Stimulated activated CD8-positive, alpha-beta memory T cell treated with anti-CD3 and anti-CD28 coated beads, Interleukin-12 subunit alpha, Interleukin-12 subunit beta, amount 100 ng/mL, for 24 hours (primary cell): ENCODE measurements around the gene ENAH.

Experiments used
- DNase-seq: peaks from one replicate; pipeline ENCODE4 v3.0.0-alpha.2; 2020; ENCODE audit errors: extremely low read depth

ENAH gene

DNA sequence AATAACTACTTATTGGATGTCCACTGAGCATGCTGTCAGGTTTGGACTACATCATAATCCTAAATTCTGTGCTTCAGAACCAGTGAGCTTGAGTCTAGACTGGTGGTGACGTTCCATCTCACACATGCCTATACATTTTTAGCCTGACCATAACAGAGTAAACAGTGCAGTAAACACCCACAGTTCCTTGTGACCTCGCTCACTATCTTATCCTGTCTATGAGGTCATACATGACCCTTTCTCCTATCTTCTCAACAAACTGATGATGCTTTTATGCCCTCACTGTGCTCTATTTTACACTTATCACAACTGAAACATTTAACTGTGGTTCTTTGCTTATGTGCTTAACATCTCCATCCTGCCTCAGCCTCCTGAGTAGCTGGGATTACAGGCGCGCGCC is 91.2 kb downstream of the ENAH start:
- no peak for DNase-seq

DNA sequence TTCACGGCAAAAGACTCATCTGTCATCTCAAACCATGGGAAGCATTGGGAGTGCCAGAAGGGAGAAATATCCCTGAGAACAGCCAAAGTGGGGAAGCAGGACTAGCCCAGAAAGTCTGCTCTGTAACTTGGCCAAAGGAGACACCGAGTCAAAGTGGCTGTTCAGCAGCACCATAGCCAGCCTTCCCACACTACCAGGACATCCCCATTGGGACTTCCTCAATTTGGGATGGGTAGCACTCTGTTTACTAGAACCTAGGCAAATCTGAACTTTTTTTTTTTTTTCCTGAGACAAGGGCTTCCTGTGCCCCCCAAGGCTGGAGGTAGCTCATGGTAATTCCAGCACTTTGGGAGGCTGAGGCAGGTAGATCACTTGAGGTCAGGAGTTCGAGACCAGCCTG is 93.0 kb downstream of the ENAH start:
- DNase-seq = no peak

DNA sequence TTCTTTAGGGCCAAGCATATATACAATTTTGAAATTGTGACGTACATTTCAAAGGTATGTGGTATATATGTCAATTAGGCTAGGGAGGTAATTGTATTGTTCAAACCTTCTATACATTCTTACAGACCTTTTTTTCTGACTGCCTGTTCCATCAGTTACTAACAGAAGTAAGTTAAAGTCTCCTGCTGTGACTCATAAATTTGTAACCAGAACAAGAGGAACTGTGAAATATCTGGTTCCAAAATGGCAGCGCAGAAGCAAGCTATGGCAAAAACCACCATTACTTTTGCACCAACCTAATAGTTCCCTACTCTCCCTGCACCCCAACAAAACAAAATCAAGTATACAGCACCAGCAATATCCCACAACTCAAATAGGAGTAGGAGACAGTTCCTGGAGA is 93.6 kb downstream of the ENAH start:
- no peak for DNase-seq

DNA sequence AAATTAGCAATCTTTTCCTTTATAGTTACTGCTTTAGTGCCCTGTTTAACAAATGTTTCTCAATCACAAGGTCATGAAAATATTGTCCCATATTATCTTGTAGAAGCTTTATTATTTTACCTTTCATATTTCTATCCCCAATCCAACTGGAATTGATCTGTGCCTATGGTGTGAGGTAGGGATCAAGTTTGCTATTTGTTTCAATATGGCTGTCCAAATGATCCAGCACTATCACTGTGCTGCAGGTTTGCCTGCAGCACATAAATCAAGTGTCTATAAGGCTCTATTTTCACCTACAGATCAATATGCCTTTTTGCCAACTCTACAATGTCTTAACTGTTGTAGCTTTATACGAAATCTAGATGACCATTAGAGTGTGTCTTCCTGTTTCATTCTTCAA is 96.2 kb downstream of the ENAH start:
- DNase-seq = no peak

DNA sequence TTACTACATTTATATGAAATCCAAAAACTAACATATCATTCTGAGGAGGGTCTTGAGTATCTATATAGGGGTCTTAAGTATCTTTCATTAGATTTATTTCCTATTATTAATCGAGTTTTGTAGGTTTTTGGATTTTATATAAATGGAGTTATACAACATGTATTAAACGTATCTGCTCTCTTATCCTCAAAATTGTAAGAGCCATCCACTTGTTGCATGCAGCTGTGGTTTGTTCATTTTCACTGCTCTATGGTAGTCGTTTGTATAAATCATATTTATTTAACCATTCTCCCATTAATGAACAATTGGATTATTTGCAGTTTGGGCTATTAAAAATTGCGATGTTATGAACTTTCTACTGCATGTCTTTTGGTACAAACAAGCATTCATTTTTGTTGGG is 97.1 kb downstream of the ENAH start:
- DNase-seq = no peak

DNA sequence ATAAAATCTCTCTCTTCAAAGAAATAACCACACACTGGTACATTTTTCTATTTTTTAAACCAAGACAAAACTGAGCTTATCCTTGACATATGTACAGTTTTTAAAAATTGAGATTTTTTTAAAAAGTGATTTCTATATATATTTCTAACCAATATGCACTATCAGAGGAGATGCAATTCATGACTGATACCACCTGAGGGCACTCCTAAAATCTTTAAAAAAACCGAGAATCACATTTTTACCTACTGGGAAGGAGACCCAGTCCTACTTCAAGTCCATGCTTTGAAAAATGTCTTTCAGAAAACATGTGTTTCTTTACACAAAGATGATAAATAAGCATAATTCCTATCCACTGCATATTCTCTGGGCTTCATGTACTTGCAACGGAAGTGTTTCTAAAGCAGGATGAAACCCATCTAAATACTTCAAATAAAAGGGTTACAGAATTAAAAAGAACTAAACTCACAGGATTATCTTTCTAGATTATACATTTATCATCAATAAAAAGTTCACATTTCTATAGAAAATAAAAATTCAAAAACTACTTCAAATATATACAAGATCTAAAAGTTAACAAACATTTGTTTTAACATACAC is 98.6 kb downstream of the ENAH start:
- no peak for DNase-seq

DNA sequence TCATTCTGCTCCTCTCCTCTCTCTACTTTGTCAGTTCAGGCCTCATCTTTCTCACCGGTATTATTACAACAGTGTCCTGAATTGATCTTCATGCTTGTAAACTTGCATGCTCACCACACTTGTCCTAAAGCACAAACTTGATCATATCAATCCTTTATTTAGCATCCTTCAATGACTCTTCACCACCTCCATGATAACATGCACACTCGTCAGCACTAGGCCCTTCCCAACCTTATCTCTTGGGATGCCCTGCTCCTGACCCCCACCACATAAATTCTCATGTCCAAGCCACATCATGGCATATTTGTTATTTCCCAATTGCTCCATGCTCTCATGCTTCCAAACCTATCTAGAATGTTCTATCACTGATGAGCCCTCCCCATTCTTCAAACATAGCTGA is 103.1 kb downstream of the ENAH start:
- DNase-seq = no peak

DNA sequence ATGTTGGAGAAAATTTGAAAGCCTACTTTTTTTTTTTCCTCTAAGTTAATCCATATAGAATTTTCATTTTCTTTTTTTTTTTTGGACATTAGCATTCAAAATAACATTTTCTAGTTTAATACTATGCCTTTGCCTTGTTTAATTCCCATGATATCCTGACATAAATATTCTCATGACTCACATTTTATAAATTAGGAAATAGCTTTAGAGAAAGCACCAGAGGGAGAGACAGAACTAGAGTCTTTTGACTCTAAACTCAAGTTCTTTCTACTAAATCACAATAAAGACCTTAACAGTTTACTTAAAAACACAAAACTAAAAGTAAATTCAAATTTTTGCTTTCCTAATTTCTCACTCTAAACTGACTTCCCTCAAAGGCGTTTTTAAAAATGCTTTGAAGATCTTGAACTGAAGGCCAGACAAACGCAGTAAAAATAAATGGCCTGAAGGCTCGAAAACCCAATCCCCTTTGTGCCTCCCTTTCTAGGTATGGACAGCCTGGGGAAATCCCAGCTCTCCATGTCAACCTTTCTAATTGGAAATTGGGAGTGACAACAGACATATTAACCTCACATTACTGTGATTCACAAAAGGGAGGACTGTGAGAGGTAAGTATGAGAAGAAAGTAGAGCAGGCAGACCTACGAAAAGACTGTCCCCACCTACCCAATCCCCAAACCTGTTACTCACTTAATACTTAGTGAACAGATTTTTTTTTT is 104.6 kb downstream of the ENAH start:
- no peak for DNase-seq

DNA sequence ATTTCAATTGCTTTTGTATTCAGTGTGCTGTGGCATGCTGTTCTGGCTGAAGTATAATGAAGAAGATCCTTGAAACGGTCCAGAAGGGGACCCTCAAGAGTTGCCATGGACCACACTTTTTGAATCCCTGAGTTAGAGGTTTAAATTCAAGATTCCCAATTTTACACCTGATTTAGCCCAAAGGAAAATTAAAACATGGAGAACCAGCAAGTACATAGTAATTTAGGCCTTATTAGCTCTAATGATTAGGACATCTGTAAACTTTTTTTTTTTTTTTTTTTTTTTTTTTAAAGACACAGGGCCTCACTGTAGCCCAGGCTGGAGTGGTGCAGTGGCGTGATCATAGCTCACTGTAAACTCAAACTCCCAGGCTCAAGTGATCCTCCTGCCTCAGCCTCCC is 107.3 kb downstream of the ENAH start:
- DNase-seq = no peak

DNA sequence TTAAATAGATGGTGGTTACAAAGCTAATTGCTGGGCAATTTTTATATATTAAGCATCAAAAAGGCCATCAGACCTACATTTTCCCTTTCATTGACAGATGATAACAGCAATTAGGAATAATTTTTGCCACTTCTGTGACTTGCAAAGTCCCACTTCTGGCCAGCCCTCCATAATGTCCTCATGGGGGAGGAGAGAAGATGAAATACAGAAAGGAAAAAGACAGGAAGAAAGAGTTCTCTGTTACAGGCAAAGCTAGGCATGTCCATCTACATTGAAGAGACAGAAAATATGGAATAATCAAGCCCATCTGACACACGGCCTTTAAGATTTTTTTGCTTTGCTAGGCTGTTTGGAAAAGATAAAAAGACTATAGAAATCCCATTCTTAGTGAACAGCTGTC is 108.0 kb downstream of the ENAH start:
- no peak for DNase-seq

DNA sequence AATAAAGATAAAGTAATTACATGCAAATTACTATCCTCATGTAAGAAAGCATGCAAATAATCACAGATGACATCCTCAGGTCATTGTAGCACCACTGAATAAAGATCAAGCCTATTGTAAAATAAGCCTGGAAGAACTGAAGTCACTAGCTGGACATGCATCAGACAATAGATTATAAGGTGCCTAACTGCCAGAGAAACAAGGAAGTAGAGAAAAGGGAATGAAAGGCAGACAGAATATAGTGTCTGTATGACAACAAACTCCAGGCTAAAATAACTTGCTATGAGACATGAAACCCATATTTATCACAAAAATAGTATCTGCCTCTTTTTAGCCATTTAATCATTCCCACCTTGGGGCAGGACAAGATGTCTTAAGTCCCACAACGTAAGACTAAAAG is 108.7 kb downstream of the ENAH start:
- no peak for DNase-seq

DNA sequence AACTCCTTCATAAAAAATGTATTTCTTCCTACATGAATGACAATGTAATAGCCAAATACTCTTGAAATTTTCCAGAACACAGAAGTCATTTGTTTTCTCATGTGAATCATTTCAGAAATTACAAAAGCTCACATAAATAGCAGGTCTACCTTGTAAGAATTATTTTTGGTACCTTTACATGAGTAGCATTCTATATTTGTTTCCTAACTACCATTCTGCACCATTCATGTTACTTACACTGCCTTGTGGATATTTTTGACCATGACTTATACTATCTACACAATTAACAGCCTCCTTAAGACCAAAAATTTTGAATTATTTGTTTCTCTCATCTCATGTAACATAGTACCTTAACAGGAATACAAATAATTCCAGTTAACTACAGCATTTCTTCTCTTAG is 109.6 kb downstream of the ENAH start:
- DNase-seq = no peak

DNA sequence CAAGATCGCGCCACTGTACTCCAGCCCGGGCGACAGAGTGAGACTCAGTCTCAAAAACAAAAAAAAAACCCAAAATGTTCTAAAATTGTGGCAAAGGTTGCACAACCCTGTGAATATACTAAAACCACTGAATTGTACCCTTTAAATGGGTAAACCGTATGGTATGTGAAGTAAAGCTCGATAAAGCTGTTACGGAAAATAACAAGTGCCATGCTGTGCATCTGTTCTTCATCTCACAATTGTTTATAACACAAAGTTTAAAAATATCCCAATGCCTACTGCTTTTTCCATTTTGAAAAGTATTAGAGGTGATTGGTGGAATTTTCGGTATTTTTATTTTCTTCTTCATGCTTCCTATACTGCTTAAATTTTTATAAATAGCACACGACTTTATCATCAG is 111.5 kb downstream of the ENAH start:
- DNase-seq = no peak

DNA sequence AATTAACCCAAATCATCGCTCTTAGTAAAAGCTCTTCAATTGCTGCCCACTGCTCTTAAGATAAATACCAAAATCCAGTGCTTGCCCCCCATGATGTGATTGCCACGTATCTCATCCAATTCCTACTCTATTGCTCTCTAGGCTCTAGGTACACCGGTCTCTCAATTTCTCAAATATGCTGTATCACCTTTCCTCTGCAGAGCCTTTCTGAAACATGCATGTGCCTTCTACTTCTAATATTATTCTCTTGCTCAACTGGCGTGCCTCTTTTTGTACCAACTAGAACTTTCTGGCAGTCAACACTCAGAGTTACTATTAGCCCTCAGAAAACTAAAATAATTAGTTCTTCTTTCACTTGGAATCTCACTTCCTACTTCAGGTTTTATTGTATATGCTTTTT is 113.3 kb downstream of the ENAH start:
- DNase-seq = no peak

DNA sequence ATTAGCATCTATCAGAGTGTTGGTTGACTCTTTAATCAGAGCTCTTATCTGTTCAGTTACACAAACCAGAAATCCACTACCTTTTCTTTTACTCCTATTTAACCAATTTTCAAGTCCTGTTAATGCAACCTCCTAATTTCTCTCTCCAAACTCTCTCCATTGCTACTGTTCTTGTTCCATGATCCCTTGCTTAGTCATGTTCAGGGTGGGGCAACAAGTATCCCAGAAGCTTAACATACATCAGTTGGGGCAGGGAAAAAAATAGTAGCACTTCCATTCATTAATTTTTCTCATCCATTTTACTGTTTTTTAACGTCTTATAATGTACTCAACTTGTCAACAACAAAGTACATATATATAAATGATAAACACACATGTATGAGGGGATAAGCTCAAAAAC is 113.9 kb downstream of the ENAH start:
- no peak for DNase-seq

DNA sequence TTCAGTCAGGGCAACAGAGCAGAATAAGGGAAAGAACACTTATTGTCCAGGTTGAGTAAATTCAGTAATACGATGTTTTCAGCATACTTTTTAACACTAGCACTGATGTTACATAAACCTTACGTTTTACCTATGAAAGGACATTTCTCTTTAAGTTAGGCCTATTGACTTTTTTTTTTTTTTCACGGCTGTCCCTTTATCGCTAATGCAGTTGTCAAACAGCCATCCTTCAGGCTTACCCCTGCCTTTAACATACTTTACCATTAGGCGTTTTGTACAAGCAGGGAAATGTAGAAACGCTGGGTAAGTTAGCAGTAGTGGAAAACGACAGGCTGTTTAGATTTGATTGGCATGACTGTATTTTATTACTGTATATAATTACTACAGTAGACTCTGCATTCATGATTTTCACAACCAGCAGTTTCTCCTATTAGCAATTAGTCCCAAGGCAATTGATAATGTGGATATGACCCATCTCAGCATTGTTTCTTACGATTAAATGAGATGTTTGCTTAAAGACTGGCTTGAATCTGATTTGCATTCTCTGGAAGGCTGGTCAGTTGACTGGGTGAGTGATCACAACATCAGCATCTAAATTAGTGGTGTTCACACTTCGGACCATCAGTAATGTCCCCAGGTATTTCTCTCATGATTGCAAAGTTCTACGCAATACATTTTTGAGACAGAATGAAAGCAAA is 115.2 kb downstream of the ENAH start:
- no peak for DNase-seq

DNA sequence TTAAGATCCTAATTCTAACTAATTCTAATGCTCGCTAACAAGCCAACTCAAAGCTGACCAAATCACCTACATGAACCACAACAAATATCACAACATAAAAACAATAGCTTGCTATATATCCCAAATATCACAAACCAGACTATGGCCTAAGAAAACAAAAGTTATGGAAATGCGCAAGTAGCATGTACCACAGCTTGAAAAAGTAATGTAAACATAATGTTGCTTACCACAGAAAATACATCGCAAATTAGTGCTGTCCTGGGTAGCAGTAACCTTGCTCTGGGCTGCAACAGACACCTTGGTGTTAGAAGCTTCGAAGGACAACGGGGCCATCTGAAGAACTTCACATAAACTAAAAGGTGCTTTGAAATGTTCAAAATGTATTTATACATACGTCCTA is 117.6 kb downstream of the ENAH start:
- DNase-seq = no peak

DNA sequence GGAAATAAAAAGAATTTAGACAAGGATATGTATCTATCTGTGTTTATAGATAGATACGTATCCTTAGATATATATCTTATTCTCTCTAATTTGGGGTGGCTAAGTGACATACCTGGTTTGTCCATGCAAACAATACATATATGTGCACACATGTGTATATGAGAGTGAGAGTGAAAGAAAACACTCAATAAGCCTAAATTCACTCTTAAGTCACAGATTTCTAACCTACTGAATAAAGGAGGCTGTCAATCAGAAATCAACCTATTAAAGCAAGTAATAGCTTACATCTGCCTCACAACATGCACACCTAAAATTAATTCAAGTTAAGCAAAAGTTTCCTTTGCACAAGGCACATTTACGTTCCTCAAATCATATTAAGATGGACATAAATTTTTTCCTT is 118.2 kb downstream of the ENAH start:
- DNase-seq = no peak

DNA sequence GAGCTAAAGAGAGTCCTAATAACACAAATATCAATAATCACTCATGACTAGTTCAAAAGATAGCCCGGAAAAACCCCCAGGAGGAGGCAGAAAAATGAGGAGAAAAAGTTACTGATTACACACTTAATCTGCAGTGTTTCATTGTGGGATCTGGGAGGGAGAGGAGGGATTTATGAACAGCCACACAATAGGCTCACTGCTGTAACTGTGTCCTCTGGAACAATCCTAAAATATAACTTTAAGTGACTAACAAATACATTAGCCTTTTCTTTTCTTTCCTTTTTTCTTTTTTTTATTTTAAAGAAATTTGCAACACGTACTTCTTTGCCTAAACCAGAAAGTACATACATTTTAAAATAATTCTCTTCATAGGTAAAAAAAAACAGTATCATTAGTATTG is 118.8 kb downstream of the ENAH start:
- DNase-seq = no peak

DNA sequence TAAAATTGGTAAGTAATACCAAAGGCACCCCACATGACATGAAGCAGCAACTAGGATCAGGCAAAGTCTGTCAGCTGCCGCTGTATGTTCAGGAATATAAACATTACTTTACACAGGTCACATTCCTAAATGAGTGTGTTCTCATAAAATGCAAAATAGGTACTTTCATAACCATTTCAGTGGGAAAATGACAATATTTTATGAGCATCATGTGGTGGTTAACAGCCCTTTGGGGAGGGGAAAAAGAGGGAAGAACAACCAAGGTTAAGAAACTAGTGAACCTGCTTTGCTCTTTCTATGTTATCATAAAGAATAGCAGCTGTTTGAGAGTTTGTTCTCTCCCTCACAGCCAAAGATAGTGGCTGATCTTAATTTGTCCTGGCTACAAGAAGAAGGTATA is 119.7 kb downstream of the ENAH start:
- no peak for DNase-seq

DNA sequence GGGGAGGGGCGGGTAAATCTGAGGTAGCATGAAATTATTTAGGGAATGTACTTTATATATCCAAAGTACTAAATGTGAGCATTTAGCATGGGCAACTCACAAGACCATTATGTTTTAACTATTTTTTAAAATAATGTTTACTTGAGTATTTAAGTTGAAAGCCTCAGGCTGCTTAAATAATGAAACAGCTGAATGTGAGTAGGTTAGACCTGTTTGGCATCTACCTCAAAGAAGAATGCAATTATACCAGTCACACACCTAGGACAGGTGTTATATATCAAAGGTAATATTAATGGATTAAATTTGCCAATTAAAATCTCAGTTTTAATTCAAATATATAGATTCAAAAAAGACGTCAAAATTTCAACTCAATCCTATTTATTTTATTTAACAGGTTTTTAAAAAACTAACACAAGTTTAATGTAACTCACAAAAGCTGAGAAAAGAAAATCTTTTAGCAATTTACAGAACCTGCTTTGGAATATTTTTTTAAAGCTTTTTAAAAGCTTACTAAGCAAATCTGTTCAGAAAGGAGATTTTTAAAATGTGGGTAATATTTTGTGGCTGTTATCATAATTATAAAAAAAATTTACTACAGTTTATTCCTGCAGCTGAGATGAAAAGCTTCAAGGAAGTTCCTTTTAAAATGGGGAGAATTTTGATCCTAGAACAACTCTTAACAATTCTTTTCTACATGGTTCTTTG is 120.5 kb downstream of the ENAH start:
- no peak for DNase-seq

DNA sequence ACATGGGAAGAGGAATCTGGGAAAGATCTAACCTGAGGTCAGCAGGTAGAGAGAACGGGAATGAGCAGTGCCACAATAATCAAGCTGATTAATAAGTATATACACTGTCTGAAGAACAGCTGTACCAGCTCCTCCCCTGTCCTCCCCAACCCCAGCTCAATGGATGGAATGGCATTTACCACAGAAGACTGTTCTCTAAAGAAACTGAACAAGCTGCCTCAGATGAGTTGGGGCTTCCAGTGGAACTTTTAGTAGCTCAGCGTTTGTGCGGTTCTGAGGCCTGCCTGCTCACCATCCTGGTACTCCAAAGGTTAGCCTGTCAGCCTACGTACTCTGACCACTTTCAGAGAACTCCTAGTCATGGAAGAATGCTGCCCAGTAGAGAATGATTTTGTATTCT is 123.2 kb downstream of the ENAH start:
- DNase-seq = no peak

DNA sequence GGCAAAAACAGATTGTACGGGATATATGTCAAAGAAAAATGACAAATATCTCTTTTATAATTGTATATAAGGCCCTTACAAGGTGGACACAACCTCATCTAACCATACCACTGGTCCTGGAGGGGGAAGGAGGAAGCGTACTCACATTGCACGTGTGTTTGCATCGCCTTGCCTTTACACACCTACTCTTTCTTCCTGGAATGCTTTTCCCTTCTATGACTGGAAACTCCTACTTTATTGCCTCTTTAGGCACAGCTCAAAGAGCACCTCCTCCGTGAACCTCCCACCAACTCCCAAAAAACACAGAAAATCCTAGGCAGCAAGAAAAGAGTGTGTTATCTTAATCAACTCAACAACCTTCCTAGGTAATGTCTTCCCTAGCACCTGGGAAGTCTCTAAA is 125.3 kb downstream of the ENAH start:
- DNase-seq = no peak
